WTC11 (cell line): ENCODE results near the gene TMEM198.

Experiments used
- AFF4 ChIP-seq: sonication (generic); formaldehyde crosslinking; IDR thresholded peaks from 2 replicates; pipeline ENCODE4 v1.8.1; 2023; ENCODE audit warnings: mild to moderate bottlenecking, missing genetic modification reagents, borderline replicate concordance
- ATF6 ChIP-seq: sonication (generic); formaldehyde crosslinking; IDR thresholded peaks from 2 replicates; pipeline ENCODE4 v1.8.1; 2023; ENCODE audit warnings: mild to moderate bottlenecking, missing genetic modification reagents
- CTCF ChIP-seq: fragments of 200-600 bp; IDR thresholded peaks from 2 replicates; pipeline ENCODE4 v1.8.0; 2022; ENCODE audit warnings: antibody characterized with exemption
- ESRRA ChIP-seq: sonication (generic); formaldehyde crosslinking; IDR thresholded peaks from 2 replicates; pipeline ENCODE4 v1.8.1; 2022; ENCODE audit warnings: mild to moderate bottlenecking, missing genetic modification reagents, borderline replicate concordance
- GABPB1 ChIP-seq: sonication (generic); formaldehyde crosslinking; IDR thresholded peaks from 2 replicates; pipeline ENCODE4 v1.8.1; 2023; ENCODE audit warnings: mild to moderate bottlenecking, missing genetic modification reagents
- KAT7 ChIP-seq: sonication (generic); formaldehyde crosslinking; IDR thresholded peaks from 2 replicates; pipeline ENCODE4 v1.8.1; 2023; ENCODE audit warnings: missing genetic modification reagents, mild to moderate bottlenecking, borderline replicate concordance
- NR3C1 ChIP-seq: sonication (generic); formaldehyde crosslinking; conservative IDR thresholded peaks from 2 replicates; pipeline ENCODE4 v1.8.1; 2023; ENCODE audit warnings: low read depth, mild to moderate bottlenecking, missing genetic modification reagents
- SP1 ChIP-seq: sonication (generic); formaldehyde crosslinking; conservative IDR thresholded peaks from 2 replicates; pipeline ENCODE4 v1.8.1; 2022; ENCODE audit warnings: missing genetic modification reagents
- USF1 ChIP-seq: sonication (generic); formaldehyde crosslinking; IDR thresholded peaks from 2 replicates; pipeline ENCODE4 v1.8.0; 2022; ENCODE audit warnings: mild to moderate bottlenecking, missing genetic modification reagents
- ZBTB21 ChIP-seq: sonication (generic); formaldehyde crosslinking; IDR thresholded peaks from 2 replicates; pipeline ENCODE4 v1.8.1; 2023; ENCODE audit warnings: mild to moderate bottlenecking, missing genetic modification reagents, borderline replicate concordance
- ZNF121 ChIP-seq: sonication (generic); formaldehyde crosslinking; IDR thresholded peaks from 2 replicates; pipeline ENCODE4 v1.8.0; 2023; ENCODE audit warnings: missing genetic modification reagents
- ZNF263 ChIP-seq: sonication (generic); formaldehyde crosslinking; IDR thresholded peaks from 2 replicates; pipeline ENCODE4 v1.8.1; 2022; ENCODE audit warnings: low read depth, mild to moderate bottlenecking, moderate library complexity, missing genetic modification reagents

- no peak for TF ChIP-seq CTCF
- TF ChIP-seq ZBTB21: no peak
- no peak for TF ChIP-seq SP1 (CRISPR knock-in tag)
- no peak for TF ChIP-seq USF1 (CRISPR knock-in tag)
- TF ChIP-seq ATF6 (CRISPR knock-in tag): no peak
- TF ChIP-seq GABPB1 (CRISPR knock-in tag): no peak
- TF ChIP-seq KAT7: no peak
- no peak for TF ChIP-seq AFF4 (CRISPR knock-in tag)
- TF ChIP-seq ESRRA (CRISPR knock-in tag): no peak; the same call in 1 of the 2 replicates
- no peak for TF ChIP-seq NR3C1 (CRISPR knock-in tag)
- TF ChIP-seq ZNF263 (CRISPR knock-in tag): no peak
- no peak for TF ChIP-seq ZNF121 (CRISPR knock-in tag)
These were observed 7.9 kb downstream of the TMEM198 start for GRCh38 chr2:219551441-219552381.
